Prostate gland (tissue), 2 donors: ENCODE measurements around the gene AUTS2.

Experiments
- POLR2A ChIP-seq: fragments of 450-650 bp; IDR thresholded peaks from one replicate; pipeline ENCODE4 v1.6.1; 2016; ENCODE audit warnings: antibody characterized with exemption, mild to moderate bottlenecking
- POLR2AphosphoS5 ChIP-seq: sonication (generic); formaldehyde crosslinking; IDR thresholded peaks from one replicate; pipeline ENCODE4 v1.6.1; 2017; ENCODE audit warnings: antibody characterized with exemption
- TF ChIP-seq, protein P1 (sequence below), 4 experiments: fragments of 200-600 bp in 2 of 4; fragments of 450-650 bp in 2 of 4; sonication (generic) in 2 of 4; IDR thresholded peaks; 1 replicate in 3 of 4; 2 replicates in 1 of 4; pipeline ENCODE4 v1.5.1; 2016 to 2019; ENCODE audit warnings: antibody characterized with exemption in 4 of 4, mild to moderate bottlenecking in 2 of 4, moderate library complexity in 2 of 4

GRCh38 chr7:69939317-69939716, 341.0 kb downstream of the AUTS2 start:
- TF ChIP-seq, protein P1, sequence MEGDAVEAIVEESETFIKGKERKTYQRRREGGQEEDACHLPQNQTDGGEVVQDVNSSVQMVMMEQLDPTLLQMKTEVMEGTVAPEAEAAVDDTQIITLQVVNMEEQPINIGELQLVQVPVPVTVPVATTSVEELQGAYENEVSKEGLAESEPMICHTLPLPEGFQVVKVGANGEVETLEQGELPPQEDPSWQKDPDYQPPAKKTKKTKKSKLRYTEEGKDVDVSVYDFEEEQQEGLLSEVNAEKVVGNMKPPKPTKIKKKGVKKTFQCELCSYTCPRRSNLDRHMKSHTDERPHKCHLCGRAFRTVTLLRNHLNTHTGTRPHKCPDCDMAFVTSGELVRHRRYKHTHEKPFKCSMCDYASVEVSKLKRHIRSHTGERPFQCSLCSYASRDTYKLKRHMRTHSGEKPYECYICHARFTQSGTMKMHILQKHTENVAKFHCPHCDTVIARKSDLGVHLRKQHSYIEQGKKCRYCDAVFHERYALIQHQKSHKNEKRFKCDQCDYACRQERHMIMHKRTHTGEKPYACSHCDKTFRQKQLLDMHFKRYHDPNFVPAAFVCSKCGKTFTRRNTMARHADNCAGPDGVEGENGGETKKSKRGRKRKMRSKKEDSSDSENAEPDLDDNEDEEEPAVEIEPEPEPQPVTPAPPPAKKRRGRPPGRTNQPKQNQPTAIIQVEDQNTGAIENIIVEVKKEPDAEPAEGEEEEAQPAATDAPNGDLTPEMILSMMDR (IDR thresholded peaks at IDR 0.05), result no peak
- no peak for TF ChIP-seq POLR2AphosphoS5
- no peak for TF ChIP-seq POLR2A
